Heart left ventricle (tissue), 13 donors: Measurements from ENCODE around the gene ARHGAP23.
"Not testable (repeated sequence)": the region's sequence is repeated elsewhere in the genome, so short reads cannot be mapped to it uniquely, and the experiment has no call there.

Experiments used
- POLR2A ChIP-seq, 2 donors: fragments of 450-650 bp; IDR thresholded peaks; one replicate each; pipeline ENCODE4 v1.6.1; 2017; ENCODE audit warnings: antibody characterized with exemption in 2 of 2, mild to moderate bottlenecking in 2 of 2, moderate library complexity in 2 of 2
- TF ChIP-seq, protein P1 (sequence below), 12 donors: fragments of 200-600 bp; sonication (generic) in 4 of 12; IDR thresholded peaks; one replicate each; pipeline versions ENCODE4 v1.5.0 to v1.8.0; 2018 to 2022; ENCODE audit warnings: antibody characterized with exemption in 12 of 12, mild to moderate bottlenecking in 5 of 12
- donor health status: ischemic (EF 13 %, LVEDD 7.1; RV severe dilation, severe dysfunction).
- donor health status: DM: no; HTN: yes; CAD: no.
- donor health status: DM: no; HTN: no; CAD: no.
- donor health status: ischemic (EF 25% LVEDD 6.9; RV normal size, moderate dysfunction).
- donor health status: ischemic (EF 25% LVEDD 5.7; RV mildly dilated, moderate dysfunction).
- donor health status: ischemic (EF 35%, LVEDD 5.7; RV mildly dilated, moderate dysfunction).
- donor health status: nonischemic (EF 11% LVEDD 7.7; RV severe dilation, severe dysfunction).
- donor health status: DM: yes; HTN: yes; CAD: no.
- donor health status: PGD.
- donor health status: ischemic (EF 29% LVEDD 5.4; RV normal size, mild dysfunction).
- donor health status: nonischemic (EF 23%, LVEDD 6.1; RV moderate dilation, normal function).

GRCh38 chr17:38494152-38494551 is 65.9 kb downstream of the ARHGAP23 start:
- TF ChIP-seq, protein P1, sequence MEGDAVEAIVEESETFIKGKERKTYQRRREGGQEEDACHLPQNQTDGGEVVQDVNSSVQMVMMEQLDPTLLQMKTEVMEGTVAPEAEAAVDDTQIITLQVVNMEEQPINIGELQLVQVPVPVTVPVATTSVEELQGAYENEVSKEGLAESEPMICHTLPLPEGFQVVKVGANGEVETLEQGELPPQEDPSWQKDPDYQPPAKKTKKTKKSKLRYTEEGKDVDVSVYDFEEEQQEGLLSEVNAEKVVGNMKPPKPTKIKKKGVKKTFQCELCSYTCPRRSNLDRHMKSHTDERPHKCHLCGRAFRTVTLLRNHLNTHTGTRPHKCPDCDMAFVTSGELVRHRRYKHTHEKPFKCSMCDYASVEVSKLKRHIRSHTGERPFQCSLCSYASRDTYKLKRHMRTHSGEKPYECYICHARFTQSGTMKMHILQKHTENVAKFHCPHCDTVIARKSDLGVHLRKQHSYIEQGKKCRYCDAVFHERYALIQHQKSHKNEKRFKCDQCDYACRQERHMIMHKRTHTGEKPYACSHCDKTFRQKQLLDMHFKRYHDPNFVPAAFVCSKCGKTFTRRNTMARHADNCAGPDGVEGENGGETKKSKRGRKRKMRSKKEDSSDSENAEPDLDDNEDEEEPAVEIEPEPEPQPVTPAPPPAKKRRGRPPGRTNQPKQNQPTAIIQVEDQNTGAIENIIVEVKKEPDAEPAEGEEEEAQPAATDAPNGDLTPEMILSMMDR (IDR thresholded peaks at IDR 0.05): not testable (repeated sequence)
- TF ChIP-seq POLR2A (IDR thresholded peaks at IDR 0.05): not testable (repeated sequence)
